Stimulated activated CD4-positive, alpha-beta T cell treated with anti-CD3 and anti-CD28 coated beads, Interleukin-15, amount 100 ng/mL, for 1 hour (primary cell): ENCODE results near the gene IQGAP3.
A peak's percentile ranks its signal among the peaks of the same experiment; 100 is the strongest.

Source experiments
- DNase-seq, 2 donors: peaks; one replicate each; pipeline ENCODE4 v3.0.0-alpha.2; 2020; ENCODE audit warnings: low read depth in 1 of 2, low spot score in 1 of 2

The IQGAP3 gene

GRCh38 chr1:156516821-156517220 is 55.5 kb downstream of the IQGAP3 start:
- no peak for DNase-seq

GRCh38 chr1:156515956-156516355 is 56.4 kb downstream of the IQGAP3 start:
- DNase-seq = no peak

- DNase-seq = no peak
Measured at GRCh38 chr1:156513185-156513584, 59.2 kb downstream of the IQGAP3 start.

DNA sequence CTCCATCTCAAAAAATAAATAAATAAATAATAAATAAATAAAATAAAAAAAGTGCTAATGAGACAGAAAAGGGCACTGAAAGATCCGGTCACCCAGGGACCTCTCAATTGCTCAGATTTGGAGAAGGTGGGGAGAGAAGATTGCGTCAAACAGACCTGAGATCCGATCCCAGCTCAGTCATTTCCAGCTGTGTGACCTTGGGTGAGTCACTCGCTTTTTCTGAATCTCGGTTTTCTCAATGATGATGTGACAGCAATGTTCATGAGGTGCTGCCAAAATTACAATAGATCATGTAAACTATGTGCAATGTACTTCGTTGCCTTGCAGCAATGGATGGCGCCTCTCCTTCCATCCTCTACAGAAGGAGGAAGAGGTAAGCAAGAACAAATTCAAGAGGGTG is 60.7 kb downstream of the IQGAP3 start:
- no peak for DNase-seq

GRCh38 chr1:156510709-156511108 is 61.7 kb downstream of the IQGAP3 start:
- DNase-seq = no peak

- no peak for DNase-seq
Measured at GRCh38 chr1:156509424-156510034, 62.8 kb downstream of the IQGAP3 start.

DNA sequence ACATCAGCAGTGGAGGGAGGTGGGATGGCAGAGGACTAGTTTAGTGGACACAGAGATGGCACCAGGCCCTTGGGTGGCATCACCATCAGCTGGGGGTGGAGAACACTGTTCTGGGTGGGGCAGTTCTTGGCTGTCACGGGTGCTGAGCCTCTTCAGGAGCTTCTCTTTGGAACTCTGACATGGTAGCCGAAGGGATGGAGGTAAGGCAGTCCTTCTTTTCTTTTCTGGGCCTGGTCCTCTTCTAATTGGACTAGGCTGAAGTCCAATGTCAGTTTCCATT is 63.5 kb downstream of the IQGAP3 start:
- DNase-seq = no peak

- DNase-seq = no peak
Measured at GRCh38 chr1:156508205-156508954, 64.0 kb downstream of the IQGAP3 start.

DNA sequence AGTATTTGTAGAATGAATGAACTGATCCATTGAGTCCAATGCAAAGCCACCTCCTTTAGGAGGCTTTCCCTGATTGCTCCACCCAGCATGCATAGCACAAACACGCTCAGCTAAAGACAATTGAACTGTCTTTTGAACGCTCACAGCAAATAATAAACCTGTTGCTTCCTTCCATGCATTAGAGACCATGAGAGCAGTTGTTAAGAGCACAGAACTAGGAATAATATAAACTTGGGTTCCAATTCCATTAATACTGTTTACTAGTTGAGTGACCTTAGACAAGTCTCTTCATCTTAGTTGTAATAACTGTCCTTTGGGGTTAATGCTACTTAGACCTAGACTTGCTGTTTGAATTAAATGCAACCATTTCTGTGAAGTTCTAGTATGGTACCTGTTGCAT is 65.9 kb downstream of the IQGAP3 start:
- DNase-seq = no peak

- no peak for DNase-seq
Measured at GRCh38 chr1:156505679-156506298, 66.6 kb downstream of the IQGAP3 start.

- peak; percentile 92 to 95 for DNase-seq
Measured at GRCh38 chr1:156504821-156505678, 67.3 kb downstream of the IQGAP3 start.

DNA sequence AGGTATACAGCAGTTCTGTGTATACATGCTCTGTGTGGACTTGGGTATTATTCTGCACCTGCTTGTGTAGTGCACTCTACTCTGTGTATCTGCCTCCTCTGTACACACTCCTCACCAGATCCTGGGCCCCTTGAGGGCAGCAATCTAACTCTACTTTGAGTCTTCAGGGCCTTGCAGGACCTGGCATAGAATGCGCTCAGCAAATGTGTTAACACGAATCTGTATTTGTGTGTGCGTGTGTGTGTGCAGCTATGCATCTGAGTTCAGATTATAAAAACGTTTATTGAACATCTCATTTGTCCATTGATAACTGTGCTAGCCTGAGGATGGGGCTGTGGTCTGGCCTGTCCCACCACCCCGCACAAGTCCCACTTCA is 67.9 kb downstream of the IQGAP3 start:
- no peak for DNase-seq

DNA sequence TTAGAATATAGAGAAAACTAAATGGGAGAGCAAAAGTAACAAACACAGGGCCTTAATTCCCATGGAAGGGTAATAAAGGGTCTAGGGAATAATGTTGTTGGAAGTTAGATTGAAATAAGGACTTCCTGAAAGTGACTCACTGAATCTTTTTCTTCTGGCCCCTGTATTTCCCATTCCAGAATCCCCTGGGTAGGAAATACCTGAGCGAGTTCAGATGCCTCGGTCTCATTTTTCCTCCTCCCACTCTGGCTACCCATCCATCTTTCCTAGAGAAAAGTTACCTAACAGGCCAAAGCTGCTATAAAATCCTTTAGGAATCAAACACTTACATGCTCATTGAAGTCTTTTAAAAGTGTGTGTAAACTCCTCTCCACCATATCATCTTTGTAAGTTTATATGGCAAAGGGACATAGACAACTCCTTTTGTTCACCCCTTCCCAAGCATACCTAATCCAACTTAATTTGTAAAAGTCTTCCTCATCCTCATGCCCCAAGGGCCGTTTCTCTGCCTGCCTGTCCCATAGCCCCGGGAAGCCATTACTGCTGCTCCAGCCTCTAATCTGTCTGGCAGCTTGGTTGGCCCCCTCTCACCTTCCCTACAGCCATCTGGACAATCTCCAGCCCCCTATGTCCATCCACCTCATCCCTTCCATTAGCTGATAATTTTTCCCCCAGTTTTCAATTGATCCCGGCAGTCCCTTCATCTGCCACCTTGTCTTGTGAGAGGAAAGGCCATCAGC is 68.5 kb downstream of the IQGAP3 start:
- DNase-seq = no peak

GRCh38 chr1:156502894-156503697 is 69.3 kb downstream of the IQGAP3 start:
- no peak for DNase-seq

GRCh38 chr1:156502391-156502893 is 69.9 kb downstream of the IQGAP3 start:
- DNase-seq = no peak

DNA sequence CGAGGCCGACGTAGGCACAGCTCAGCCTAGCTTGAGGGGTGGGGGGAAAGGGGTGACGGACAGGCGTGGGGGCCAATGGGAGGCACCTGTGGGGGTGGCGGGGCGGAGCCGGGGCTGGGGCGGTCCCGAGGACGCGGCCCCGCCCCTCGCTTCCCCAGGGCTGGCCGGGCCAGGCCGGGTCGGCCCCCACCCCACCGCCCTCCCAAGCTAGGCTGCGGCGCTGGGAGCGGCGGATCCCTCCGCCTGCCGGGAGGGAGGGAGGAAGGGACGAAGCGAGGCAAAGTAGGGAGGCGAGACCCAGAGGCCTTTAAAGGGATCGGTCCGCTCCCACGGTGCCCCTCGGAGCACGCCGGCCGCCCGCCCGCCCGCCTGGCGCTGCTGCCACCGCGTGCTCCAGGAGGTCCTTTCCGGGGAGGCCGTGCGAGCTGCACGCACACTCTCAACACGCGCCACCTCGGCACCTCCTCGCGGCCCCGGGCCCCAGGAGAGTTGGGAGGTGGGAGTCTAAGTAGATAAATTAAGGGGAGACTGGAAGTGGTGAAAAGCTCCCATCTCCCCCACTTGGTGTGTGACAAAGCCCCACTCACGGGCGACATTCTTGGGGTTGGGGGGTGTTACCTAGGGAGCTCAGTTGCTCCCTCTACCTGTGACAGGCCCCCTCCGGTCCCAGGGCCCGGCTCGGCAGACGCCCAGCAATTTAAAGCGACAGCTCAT is 71.4 kb downstream of the IQGAP3 start:
- peak; percentile 90 to 95 for DNase-seq

DNA sequence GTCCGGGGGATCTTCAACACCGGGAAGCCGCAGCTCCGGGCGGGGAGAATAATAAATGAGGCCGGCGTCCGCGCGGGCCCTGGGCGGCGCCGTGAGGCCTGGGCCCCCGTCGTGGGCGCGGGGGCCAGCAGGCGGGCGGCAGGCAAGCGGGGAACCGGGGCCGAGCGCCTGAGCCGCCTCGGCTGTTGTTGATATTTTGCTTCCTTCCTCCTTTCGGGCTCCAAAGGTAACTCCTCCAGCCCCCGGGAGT is 71.9 kb downstream of the IQGAP3 start, which contains the start of gene MEF2D:
Gene MEF2D, minus strand, starts transcription at position 233 of the 250 bp plus-strand sequence. CDS start 17,483 bp downstream, outside the sequence.
- DNase-seq = no peak

DNA sequence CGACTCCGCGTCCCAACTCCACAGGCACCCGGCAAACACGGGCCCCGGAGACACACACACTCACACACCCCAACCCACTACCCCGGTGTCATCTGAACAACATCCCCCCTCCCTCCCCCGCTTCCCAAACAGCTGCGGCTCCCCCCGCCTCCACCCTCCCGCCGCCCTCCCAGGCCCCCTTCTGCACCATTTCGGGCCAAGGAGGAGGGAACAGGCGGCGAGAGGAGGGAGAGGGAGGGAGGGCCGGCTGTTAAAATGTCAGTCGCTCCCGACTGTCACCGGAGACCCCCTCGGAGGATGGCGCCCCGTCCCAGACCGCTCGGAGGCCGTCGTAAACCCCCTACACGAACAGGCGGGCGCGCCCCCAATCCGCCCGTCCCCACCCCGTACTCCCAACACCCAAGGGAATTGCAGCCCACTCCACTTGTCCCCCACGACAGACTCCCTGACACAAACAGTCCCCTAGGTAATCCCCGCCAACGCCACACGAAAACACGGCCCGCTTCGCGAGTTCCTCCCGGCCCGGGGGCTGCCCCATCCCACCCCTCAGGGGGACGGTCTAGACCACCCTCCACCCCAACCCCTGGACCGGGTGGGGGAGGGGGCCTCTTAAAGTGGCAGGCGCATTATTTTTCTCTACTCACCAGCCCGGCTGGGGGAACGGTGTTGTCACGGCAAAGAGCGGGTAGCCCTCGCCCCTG is 72.4 kb downstream of the IQGAP3 start:
- no peak for DNase-seq
